ENCODE data around the gene DDX54.

GRCh38 chr12:113142173-113142885 lies 42.9 kb downstream of the DDX54 start:
- no peak for TF ChIP-seq CTCF (IDR thresholded peaks at IDR 0.05; ENCODE audit: low read length)
- no peak for TF ChIP-seq EZH2 (IDR thresholded peaks at IDR 0.05; ENCODE audit: borderline replicate concordance, low read length)
